ENCODE measurements around the gene TMEM236.

- TF ChIP-seq EZH2phosphoT487 (IDR thresholded peaks at IDR 0.05; ENCODE audit: borderline replicate concordance) (no peak), CTCF (conservative IDR thresholded peaks at IDR 0.05; ENCODE audit: low read length) (no peak)
Observed at GRCh38 chr10:17789396-17789795, 37.4 kb downstream of the TMEM236 start.

All from Loucy (cell line).